GM18498 (cell line): ENCODE results near the gene VCX3B.
"Not testable (repeated sequence)": the region's sequence is repeated elsewhere in the genome, so short reads cannot be mapped to it uniquely, and the experiment has no call there.

Source experiments
- ATAC-seq: cut with Tn5 transposase; IDR thresholded peaks from one replicate; pipeline ENCODE4 v1.9.1; 2021; ENCODE audit warnings: mild to moderate bottlenecking, moderate library complexity; ENCODE audit not compliant: unreplicated experiment

The VCX3B gene

GRCh38 chrX:8464530-8464929 lies at the start of gene VCX3B:
VCX3B (plus strand) TSS chrX:8464830; CDS start chrX:8465451, 621 bp downstream.
- not testable (repeated sequence) for ATAC-seq

- no peak for ATAC-seq
These were observed 46.3 kb upstream of the VCX3B start for GRCh38 chrX:8418301-8418700.

DNA sequence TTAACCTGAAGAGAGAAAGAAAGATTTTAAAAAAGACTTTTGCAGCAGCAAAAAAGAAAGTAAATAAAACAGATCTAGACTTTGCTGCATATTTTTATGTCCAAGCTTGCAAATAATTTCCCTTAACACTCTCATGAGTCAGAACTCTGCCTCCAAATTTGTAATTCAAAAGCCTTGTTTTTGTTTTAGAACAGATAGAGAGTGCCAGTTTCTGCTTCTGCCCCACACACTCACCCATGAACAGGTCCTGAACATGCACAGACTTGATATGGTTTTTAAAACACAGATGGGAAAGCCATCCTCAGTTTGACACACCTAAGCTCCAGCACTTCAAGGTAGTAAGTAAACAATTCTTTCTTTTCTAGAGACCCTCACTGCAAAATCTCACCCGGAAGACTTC lies 39.7 kb upstream of the VCX3B start:
- no peak for ATAC-seq

- ATAC-seq, result no peak
These were observed 34.9 kb upstream of the VCX3B start for GRCh38 chrX:8429692-8430249.

DNA sequence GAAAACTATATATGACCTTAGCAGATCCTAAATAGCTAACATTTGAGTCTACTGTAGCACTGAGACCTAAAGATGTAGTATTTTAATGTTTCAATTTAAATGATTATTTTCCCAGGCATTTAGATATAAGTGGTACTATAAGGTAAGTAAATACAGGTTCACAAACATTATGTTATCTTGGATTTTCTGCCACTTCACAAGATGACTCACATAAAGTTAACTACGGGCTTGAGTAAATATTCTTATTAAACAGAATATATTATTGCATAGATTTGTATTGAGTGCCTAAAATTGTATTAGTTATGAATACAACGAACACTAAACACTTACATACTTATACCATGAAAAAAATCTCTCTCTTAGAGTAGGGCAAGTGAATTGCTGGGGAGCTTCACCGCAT lies 34.2 kb upstream of the VCX3B start:
- no peak for ATAC-seq

DNA sequence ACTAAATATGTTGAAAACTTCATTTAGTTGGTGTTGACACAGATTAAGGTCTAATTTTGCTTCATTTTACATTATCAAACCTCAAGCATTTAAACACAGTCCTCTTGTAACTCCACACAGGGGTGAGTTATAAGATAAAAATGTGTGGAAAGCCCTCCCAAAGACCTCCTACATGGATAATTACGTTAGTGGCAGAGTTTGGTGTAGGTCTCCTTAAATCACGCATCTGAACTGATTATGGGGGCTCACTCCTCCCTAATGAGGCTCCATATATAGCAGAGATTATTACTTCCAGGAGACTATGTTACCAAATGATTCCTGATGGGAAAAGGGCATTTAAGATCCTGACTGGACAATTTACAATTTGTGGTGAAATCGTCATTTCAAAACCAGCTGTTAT lies 32.2 kb upstream of the VCX3B start:
- no peak for ATAC-seq

- no peak for ATAC-seq
These were observed 31.2 kb upstream of the VCX3B start for GRCh38 chrX:8433109-8434062.

- no peak for ATAC-seq
These were observed 17.3 kb upstream of the VCX3B start for GRCh38 chrX:8447368-8447767.

DNA sequence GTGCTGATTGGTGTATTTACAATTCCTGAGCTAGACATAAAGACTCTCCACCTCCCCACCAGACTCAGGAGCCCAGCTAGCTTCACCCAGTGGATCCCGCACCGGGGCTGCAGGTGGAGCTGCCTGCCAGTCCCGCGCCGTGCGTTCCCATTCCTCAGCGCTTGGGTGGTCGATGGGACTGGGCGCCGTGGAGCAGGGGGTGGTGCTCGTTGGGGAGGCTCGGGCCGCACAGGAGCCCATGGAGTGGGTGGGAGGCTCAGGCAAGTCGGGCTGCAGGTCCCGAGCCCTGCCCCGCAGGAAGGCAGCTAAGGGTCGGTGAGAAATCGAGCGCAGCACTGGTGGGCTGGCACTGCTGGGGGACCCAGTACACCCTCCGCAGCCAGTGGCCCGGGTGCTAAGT lies 12.3 kb upstream of the VCX3B start:
- ATAC-seq, result not testable (repeated sequence)

- no peak for ATAC-seq
These were observed 11.0 kb upstream of the VCX3B start for GRCh38 chrX:8453611-8454010.

- ATAC-seq, result no peak
These were observed 9.1 kb upstream of the VCX3B start for GRCh38 chrX:8455557-8455956.

DNA sequence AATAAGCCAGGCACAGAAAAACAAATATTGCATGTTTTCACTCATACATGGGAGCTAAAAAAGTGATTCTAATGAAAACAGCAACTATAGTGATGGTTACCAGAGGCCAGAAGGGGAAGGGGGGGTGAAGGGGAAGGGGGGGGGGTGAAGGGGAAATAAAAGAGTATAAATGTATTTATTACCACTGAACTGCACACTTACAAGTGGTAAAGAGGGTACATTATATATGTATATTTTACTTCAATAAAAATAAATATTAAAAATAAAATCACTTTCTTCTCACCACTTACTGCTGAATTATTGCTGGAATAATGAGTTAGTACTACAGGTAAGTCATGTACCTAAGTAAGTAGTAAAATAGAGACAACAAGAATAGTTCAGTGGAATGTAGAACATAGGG lies 2.1 kb upstream of the VCX3B start:
- no peak for ATAC-seq

- ATAC-seq, result no peak
These were observed 19.8 kb downstream of the VCX3B start for GRCh38 chrX:8484360-8484949.

- not testable (repeated sequence) for ATAC-seq
These were observed 30.4 kb downstream of the VCX3B start for GRCh38 chrX:8495036-8495435.

DNA sequence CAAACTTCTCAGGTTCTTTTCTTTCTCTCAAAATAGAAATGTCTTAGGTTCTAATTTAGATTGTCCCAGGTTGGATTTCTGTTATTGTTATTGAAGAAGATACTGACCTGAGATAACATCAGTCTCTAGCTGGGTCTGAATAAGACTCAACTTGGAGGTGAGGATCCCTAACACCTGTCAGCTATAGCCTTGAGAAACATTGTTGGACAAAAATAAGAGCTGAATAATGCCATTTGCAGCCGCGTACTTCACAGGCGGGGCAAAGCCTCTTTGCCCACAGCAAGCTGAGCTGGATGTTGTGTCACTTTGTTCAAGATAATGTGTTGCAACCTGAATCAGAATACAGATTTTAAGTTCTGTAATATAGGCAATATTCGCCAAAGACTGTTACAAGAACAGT lies 35.6 kb downstream of the VCX3B start:
- ATAC-seq, result no peak

DNA sequence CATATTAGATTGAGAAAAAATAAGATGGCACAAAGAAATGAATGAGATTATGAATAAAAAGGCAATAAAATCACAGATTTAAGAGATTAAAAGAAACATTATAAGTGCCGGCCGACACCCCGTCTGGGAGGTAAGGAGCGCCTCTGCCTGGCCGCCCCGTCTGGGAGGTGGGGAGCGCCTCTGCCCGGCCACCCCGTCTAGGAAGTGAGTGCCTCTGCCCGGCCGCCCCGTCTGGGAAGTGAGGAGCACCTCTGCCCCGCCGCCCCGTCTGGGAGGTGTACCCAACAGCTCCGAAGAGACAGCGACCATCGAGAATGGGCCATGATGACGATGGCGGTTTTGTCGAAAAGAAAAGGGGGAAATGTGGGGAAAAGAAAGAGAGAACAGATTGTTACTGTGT lies 37.5 kb downstream of the VCX3B start:
- ATAC-seq, result not testable (repeated sequence)

DNA sequence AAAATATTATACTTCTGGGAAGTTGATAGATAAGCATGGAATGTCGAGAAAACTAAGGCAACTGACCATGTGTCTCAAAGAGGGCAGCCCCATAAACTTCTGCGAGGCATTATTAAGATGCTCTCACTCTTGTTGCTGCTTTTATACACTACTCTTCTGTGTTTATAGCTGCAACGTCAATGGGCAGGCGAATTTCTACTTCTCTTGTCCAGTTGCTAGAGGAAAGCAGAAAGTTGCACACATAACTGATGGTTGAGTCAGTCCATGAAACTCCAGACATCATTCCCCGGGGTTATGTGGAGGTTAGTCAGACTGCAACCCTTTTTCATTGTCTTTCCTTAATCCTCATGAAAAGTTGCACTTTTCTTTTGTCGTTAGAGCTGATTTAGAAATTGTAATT lies 39.8 kb downstream of the VCX3B start:
- no peak for ATAC-seq
